Measurements from ENCODE around the gene P2RX7. TPM values are rescaled to one million over a fixed set of nuclear protein-coding genes. Genes with fewer than 3 reads are reported as not detected.
"Not testable (repeated sequence)": the region's sequence is repeated elsewhere in the genome, so short reads cannot be mapped to it uniquely, and the experiment has no call there.

P2RX7 gene
- total RNA-seq, 8 experiments from 2014 or later: 0.08 to 1.9 (median 0.17) TPM

DNA sequence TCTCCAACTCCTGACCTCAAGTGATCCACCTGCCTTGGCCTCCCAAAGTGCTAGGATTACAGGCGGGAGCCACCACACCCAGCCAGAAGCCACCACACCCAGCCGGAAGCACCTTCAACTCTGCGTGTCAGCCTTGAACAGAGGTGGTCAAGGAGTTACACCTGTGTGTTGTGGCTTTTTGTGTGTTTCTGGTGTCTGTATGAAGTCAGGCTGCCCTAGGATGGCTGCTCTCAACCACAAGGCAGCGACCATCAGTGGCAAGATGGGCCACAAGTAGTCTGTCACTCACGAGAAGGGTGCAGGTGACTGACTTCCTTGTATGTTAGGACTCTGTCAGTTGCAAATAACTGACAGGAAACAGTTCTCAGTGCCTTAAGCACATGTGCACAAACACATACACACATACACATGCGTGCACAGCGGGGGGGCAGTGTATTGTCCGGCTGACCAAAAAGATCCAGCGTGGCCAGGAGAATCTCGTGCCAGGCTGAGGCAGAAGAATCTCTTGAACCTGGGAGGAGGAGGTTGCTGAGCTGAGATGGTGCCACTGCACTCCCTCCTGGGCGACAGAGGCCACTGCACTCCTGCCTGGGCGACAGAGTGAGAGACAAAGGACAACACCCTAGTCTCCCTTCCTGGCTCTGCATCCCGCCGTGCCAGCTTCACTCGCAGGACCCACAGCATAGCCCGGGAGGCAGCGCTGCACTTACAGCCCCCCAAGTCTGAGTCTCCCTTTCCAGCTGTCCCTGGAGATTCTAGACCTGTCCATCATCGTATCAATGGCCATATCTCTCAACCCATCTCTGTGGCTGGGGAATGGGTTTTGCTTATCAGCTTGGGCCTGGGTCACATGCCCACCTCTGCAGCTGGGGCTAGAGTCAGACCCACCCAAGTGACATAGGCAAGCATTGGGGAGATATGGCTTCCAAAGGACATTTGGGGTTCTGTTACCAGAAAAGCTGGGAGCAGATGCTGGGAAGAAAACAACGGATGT, 90.9 kb downstream of the P2RX7 start:
- WGBS, 10 experiments: 61 to 100% (median 92%) methylated on average over 1 to 7 of the region's 19 CpGs; no CpG with 5 or more reads in 4 of the 10 experiments
- Histone ChIP-seq H3K4me1 (replicated peaks in 1 of 2) (no peaks in the 10 kb centered on the region), H3K4me3 (no peak overlapping the region), H3K27ac (no peak overlapping the region)
- peak in 2 of 8 experiments; percentile 41 to 47 for ATAC-seq (replicated peaks in 6 of 8)
- in situ Hi-C loops (cut with MboI; ENCODE audit: low pct_unique_long_range_greater_than_20kb in 2 of 9, low sequenced_read_pairs in 9 of 9, unreplicated experiment in 9 of 9): loop anchor here in 1 of 9 experiments (10.0 kb wide), 1 partner anchor 99 kb away; no protein-coding TSS in a partner anchor

DNA sequence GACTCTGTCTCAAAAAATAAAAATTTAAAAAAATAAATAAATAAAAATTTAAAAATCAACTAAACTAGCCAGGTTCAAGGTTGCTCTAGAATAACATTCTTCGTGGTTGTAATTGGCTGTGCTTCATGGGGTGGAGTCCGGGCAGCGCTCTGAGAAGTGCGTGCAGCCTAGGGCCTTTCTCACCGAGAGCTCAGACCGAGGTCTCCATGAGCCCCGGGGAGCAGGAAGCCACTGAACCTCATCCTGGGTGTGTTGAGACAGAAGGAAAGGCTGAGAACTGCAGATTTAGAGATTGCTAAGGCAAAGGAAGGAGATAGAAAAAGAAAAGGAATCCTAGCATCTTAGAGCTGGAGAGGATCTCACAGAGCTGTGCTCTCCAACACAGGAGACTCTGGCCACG, 91.9 kb downstream of the P2RX7 start:
- in situ Hi-C loops (cut with MboI; ENCODE audit: low pct_unique_long_range_greater_than_20kb in 2 of 9, low sequenced_read_pairs in 9 of 9, unreplicated experiment in 9 of 9): loop anchor here in 1 of 9 experiments (10.0 kb wide), 1 partner anchor 100 kb away; no protein-coding TSS in a partner anchor
- no peak overlapping the region for H3K4me3 ChIP-seq
- H3K4me1 ChIP-seq (replicated peaks in 1 of 2): no peaks in the 10 kb centered on the region
- no peak overlapping the region for H3K27ac ChIP-seq
- 75 to 93% (median 83%) methylated on average over 1 to 7 of the region's 8 CpGs; no CpG with 5 or more reads in 2 of the 10 experiments for WGBS, 10 experiments
- no peak for ATAC-seq (replicated peaks in 6 of 8)

DNA sequence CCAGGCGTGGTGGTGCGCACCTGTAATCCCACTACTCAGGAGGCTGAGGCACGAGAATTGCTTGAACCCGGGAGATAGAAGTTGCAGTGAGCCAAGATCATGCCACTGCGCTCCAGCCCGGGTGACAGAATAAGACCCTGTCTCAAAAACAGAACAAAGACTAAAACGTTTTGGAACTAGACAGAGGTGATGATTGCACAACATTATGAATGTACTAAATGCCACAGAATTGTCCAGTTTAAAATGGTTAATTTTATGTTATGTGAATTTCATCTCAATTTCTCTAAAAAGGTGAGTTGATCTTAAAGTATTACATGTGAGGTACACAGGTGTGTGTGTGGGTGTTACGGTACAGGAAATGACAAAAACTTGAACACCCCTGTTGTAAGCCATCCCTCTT, 93.7 kb downstream of the P2RX7 start:
- H3K4me3 ChIP-seq: no peak overlapping the region
- no peaks in the 10 kb centered on the region for H3K4me1 ChIP-seq (replicated peaks in 1 of 2)
- no peak for ATAC-seq (replicated peaks in 6 of 8)
- in situ Hi-C loops (cut with MboI; ENCODE audit: low pct_unique_long_range_greater_than_20kb in 2 of 9, low sequenced_read_pairs in 9 of 9, unreplicated experiment in 9 of 9): loop anchor here in 1 of 9 experiments (10.0 kb wide), 1 partner anchor 102 kb away; no protein-coding TSS in a partner anchor
- 60 to 100% (median 93%) methylated on average over 1 to 5 of the region's 8 CpGs; no CpG with 5 or more reads in 4 of the 10 experiments for WGBS, 10 experiments
- no peak overlapping the region for H3K27ac ChIP-seq

DNA sequence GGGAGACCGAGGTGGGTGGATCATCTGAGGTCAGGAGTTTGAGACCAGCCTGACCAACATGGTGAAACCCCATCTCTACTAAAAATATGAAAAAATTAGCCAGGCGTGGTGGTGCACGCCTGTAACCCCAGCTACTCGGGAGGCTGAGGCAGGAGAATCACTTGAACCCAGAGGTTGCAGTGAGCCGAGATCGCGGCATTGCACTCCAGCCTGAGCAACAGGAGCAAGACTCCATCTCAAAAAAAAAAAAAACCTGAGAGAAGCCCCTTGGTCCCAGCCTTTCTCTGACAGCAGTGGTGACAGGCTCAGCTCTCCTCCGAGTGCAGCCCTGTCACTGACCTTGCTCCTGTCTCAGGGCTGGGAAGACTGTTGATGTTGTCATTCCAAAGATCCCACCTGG, 94.2 kb downstream of the P2RX7 start:
- in situ Hi-C loops (cut with MboI; ENCODE audit: low pct_unique_long_range_greater_than_20kb in 2 of 9, low sequenced_read_pairs in 9 of 9, unreplicated experiment in 9 of 9): loop anchor here in 1 of 9 experiments (10.0 kb wide), 1 partner anchor 102 kb away; no protein-coding TSS in a partner anchor
- not testable (repeated sequence) for H3K27ac ChIP-seq, H3K4me3 ChIP-seq

DNA sequence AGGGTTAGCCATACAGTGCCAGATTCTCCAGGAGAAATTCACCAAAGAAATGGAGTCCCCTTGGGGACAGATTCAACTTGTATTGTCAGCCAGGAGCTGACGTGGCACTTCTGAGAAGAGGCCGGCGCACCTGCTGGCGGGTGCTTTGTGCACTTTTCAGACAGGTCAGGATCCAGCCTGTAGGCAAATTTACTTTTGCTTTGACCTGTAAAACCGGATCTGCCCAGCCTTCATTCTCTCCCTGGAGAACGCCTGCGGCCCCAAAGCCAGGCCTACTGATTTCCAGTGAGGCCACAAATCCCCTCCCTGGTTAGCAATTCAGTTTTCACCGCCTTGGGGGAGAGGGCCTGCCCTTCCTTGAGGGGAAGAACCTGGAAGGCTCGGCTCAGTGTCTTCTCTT, 94.6 kb downstream of the P2RX7 start:
- 40 to 93% (median 65%) methylated on average over 1 to 4 of the region's 9 CpGs; no CpG with 5 or more reads in 3 of the 10 experiments for WGBS, 10 experiments
- in situ Hi-C loops (cut with MboI; ENCODE audit: low pct_unique_long_range_greater_than_20kb in 2 of 9, low sequenced_read_pairs in 9 of 9, unreplicated experiment in 9 of 9): loop anchor here in 1 of 9 experiments (10.0 kb wide), 1 partner anchor 102 kb away; no protein-coding TSS in a partner anchor
- Histone ChIP-seq H3K27ac (no peak overlapping the region), H3K4me1 (replicated peaks in 1 of 2) (no peaks in the 10 kb centered on the region), H3K4me3 (no peak overlapping the region)
- ATAC-seq (replicated peaks in 6 of 8): peak in 3 of 8 experiments; percentile 13 to 24 (median 15)

More for the DNA sequence above, 94.2 kb downstream of the P2RX7 start:
- WGBS, 10 experiments: 80 to 100% (median 92%) methylated on average over 2 to 7 of the region's 8 CpGs; no CpG with 5 or more reads in 7 of the 10 experiments
- ATAC-seq (replicated peaks in 6 of 8); H3K4me1 ChIP-seq (replicated peaks in 1 of 2): not testable (repeated sequence)

DNA sequence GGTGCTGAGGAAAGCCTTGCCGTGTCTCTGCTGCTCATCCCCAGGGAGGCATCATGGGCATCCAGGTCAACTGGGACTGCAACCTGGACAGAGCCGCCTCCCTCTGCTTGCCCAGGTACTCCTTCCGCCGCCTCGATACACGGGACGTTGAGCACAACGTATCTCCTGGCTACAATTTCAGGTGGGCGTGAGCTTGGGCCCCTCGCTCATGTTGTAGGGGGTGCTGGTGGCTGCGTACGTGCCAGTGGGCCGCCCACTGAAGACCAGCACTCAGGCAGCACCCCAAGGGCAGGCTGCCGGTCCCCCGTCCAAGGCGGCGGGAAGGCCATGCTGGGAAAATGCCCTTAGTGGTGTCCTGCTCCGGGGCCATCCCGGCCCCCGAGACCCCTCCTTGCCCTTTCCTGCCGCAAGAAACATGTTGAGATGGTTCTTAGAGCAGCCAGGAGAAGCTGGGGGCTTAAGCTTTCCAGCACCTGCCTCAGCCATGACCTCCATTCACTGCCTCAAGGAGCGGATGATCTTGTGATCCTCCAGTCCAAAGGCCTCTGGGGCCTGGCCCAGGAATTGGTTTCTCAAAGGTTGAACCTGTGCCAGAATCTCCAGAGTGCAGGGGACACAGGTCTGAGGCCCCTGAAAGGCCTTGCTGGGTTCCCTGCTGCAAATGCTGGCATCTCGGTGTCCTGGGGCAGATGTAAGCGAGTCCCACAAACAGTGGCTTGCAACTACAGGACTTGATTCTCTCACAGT, 96.4 kb downstream of the P2RX7 start:
- H3K27ac ChIP-seq: no peak overlapping the region
- 95 to 100% (median 100%) methylated on average over 1 to 4 of the region's 24 CpGs; no CpG with 5 or more reads in 7 of the 10 experiments for WGBS, 10 experiments
- ATAC-seq (replicated peaks in 6 of 8): no peak
- in situ Hi-C loops (cut with MboI; ENCODE audit: low pct_unique_long_range_greater_than_20kb in 2 of 9, low sequenced_read_pairs in 9 of 9, unreplicated experiment in 9 of 9): loop anchor here in 1 of 9 experiments (10.0 kb wide), 1 partner anchor 104 kb away; no protein-coding TSS in a partner anchor
- no peak overlapping the region for H3K4me3 ChIP-seq
- no peaks in the 10 kb centered on the region for H3K4me1 ChIP-seq (replicated peaks in 1 of 2)

DNA sequence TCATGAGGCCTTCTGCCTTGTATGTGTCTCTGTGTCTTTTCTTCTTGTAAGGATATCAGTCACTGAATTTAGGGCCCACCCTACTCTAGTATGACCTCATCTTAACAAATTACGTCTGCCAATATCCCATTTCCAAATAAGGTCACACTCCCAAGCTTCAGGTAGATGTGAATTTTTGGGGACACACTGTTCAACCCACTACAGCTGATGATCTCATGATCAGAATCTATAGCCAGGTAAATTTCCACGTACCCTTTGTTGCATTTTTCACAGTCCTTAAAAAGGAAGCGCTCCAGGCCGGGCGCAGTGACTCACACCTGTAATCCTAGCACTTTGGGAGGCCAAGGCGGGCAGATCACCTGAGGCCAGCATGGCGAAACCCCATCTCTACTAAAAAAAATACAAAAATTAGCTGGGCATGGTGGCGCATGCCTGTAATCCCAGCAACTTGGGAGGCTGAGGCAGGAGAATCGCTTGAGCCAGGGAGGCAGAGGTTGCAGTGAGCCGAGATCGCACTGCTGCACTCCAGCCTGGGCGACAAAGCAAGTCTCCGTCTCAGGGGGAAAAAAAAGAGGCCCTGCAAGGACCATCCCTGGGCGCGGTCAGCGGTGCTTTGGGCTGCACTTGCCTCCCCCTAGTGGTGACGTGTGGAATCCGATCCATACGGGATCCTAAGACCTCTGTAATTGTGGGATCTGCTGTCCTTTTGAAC, 97.3 kb downstream of the P2RX7 start:
- H3K4me3 ChIP-seq; H3K27ac ChIP-seq; H3K4me1 ChIP-seq (replicated peaks in 1 of 2): not testable (repeated sequence)
- WGBS, 10 experiments: 16 to 100% (median 60%) methylated on average over 1 to 11 of the region's 19 CpGs; no CpG with 5 or more reads in 5 of the 10 experiments
- in situ Hi-C loops (cut with MboI; ENCODE audit: low pct_unique_long_range_greater_than_20kb in 2 of 9, low sequenced_read_pairs in 9 of 9, unreplicated experiment in 9 of 9): loop anchor here in 1 of 9 experiments (10.0 kb wide), 1 partner anchor 105 kb away; no protein-coding TSS in a partner anchor
- peak; percentile 68 to 93 (median 81) for ATAC-seq (replicated peaks in 6 of 8)

DNA sequence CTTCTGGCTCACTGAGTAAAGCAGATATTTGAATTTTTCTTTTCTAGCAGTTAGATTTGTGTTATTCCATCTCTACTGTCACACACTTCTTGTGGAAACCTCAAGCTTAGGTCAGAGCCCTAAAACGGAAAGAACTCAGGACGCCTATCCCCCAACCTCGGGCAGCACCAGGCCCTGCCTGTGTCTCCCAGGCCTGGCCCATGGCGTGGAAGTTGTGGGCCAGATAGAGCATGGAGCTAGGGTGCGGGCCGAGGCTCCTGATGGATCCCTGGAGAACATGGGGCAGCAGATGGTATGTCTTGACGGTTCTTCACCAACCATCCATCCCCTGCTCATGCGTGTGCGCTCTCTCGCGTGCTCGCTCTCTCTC, 97.8 kb downstream of the P2RX7 start:
- H3K4me3 ChIP-seq: no peak overlapping the region
- ATAC-seq (replicated peaks in 6 of 8): peak in 2 of 8 experiments; percentile 20 to 31
- in situ Hi-C loops (cut with MboI; ENCODE audit: low pct_unique_long_range_greater_than_20kb in 2 of 9, low sequenced_read_pairs in 9 of 9, unreplicated experiment in 9 of 9): no loop called here
- 56 to 93% (median 85%) methylated on average over 2 to 6 of the region's 12 CpGs; no CpG with 5 or more reads in 6 of the 10 experiments for WGBS, 10 experiments
- H3K27ac ChIP-seq: no peak overlapping the region
- no peaks in the 10 kb centered on the region for H3K4me1 ChIP-seq (replicated peaks in 1 of 2)

DNA sequence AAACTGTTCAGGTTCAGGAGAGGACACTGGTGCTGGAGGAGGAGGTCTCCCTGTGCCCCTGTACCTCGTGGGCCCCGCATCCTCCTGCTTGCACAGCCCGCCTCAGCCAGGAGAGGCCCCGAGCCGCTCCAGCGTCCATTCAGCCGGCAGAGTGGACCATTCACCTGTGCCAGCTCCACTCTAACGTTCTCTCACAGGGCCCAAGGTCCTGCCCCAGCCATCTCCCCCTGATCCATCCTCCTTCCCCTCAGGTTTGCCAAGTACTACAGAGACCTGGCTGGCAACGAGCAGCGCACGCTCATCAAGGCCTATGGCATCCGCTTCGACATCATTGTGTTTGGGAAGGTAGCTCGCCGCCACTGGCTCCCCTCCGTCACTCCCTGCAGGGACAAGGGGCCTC, 99.5 kb downstream of the P2RX7 start:
- no peak for ATAC-seq (replicated peaks in 6 of 8)
- WGBS, 10 experiments: 69 to 96% (median 92%) methylated on average over 3 to 8 of the region's 16 CpGs; no CpG with 5 or more reads in 6 of the 10 experiments
- H3K4me3 ChIP-seq: no peak overlapping the region
- in situ Hi-C loops (cut with MboI; ENCODE audit: low pct_unique_long_range_greater_than_20kb in 2 of 9, low sequenced_read_pairs in 9 of 9, unreplicated experiment in 9 of 9): no loop called here
- no peaks in the 10 kb centered on the region for H3K4me1 ChIP-seq (replicated peaks in 1 of 2)
- no peak overlapping the region for H3K27ac ChIP-seq

DNA sequence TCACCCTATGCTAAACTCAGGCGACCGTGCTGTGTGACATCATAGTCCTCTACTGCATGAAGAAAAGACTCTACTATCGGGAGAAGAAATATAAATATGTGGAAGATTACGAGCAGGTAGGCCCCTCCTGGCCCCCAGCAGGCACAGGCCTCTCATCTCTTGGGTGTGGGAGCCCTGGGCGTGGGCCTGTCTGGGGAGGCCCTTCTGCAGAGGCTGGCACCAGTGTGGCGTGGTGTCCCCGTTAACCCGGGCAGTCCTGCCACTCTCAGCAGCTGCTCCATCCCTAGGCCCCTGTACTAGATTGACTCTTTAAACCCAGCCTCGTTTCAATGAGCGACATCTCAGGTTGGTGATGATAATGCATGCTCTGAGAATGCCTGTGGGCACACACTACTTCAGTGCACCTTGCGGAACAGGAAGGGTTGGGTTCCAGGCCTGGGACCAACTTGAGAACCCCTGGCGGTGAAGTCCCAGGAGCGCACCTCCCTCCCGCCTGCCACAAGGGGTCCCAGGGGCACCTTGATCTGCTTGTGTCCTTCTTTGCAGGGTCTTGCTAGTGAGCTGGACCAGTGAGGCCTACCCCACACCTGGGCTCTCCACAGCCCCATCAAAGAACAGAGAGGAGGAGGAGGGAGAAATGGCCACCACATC, 100.4 kb downstream of the P2RX7 start:
- WGBS, 10 experiments: 93 to 100% (median 98%) methylated on average over 1 to 4 of the region's 14 CpGs; no CpG with 5 or more reads in 6 of the 10 experiments
- in situ Hi-C loops (cut with MboI; ENCODE audit: low pct_unique_long_range_greater_than_20kb in 2 of 9, low sequenced_read_pairs in 9 of 9, unreplicated experiment in 9 of 9): no loop called here
- no peak for ATAC-seq (replicated peaks in 6 of 8)
- no peak overlapping the region for H3K27ac ChIP-seq
- H3K4me1 ChIP-seq (replicated peaks in 1 of 2): peaks cover 0 to 4% of the 10 kb centered on the region in 2 donors
- no peak overlapping the region for H3K4me3 ChIP-seq

DNA sequence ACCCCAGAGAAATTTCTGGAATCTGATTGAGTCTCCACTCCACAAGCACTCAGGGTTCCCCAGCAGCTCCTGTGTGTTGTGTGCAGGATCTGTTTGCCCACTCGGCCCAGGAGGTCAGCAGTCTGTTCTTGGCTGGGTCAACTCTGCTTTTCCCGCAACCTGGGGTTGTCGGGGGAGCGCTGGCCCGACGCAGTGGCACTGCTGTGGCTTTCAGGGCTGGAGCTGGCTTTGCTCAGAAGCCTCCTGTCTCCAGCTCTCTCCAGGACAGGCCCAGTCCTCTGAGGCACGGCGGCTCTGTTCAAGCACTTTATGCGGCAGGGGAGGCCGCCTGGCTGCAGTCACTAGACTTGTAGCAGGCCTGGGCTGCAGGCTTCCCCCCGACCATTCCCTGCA, 100.9 kb downstream of the P2RX7 start:
- 79 to 100% (median 100%) methylated on average over 1 to 5 of the region's 11 CpGs; no CpG with 5 or more reads in 7 of the 10 experiments for WGBS, 10 experiments

More for the DNA sequence above, 100.9 kb downstream of the P2RX7 start:
- no peak overlapping the region for H3K4me3 ChIP-seq
- H3K4me1 ChIP-seq (replicated peaks in 1 of 2): peaks cover 0 to 9% of the 10 kb centered on the region in 2 donors
- in situ Hi-C loops (cut with MboI; ENCODE audit: low pct_unique_long_range_greater_than_20kb in 2 of 9, low sequenced_read_pairs in 9 of 9, unreplicated experiment in 9 of 9): no loop called here
- H3K27ac ChIP-seq: no peak overlapping the region
- no peak for ATAC-seq (replicated peaks in 6 of 8)

Measured in motor neuron (in vitro differentiated cells).